BLaER1 (cell line): Measurements from ENCODE around the gene ALG8.
"Not testable (repeated sequence)": the region's sequence is repeated elsewhere in the genome, so short reads cannot be mapped to it uniquely, and the experiment has no call there.

Source experiments
- H3K27ac ChIP-seq: shearing (Covaris generic); formaldehyde crosslinking; 2 replicates; pipeline ENCODE4 v1.8.1; 2022
- H3K27me3 ChIP-seq: shearing (Covaris generic); formaldehyde crosslinking; 2 replicates; pipeline ENCODE4 v1.8.1; 2022
- H3K36me3 ChIP-seq: shearing (Covaris generic); formaldehyde crosslinking; 2 replicates; pipeline ENCODE4 v1.8.1; 2022
- H3K4me1 ChIP-seq: shearing (Covaris generic); formaldehyde crosslinking; 2 replicates; pipeline ENCODE4 v1.8.1; 2022
- H3K4me2 ChIP-seq: shearing (Covaris generic); formaldehyde crosslinking; 2 replicates; pipeline ENCODE4 v1.8.1; 2022
- H3K4me3 ChIP-seq: shearing (Covaris generic); formaldehyde crosslinking; 2 replicates; pipeline ENCODE4 v1.8.1; 2022
- H3K9ac ChIP-seq: shearing (Covaris generic); formaldehyde crosslinking; 2 replicates; pipeline ENCODE4 v1.8.1; 2022
- H3K9me3 ChIP-seq: shearing (Covaris generic); formaldehyde crosslinking; 2 replicates; pipeline ENCODE4 v1.8.1; 2022
- H4K20me1 ChIP-seq: shearing (Covaris generic); formaldehyde crosslinking; 2 replicates; pipeline ENCODE4 v1.8.1; 2022
- Cebpa-rat ChIP-seq: shearing (Covaris generic); IDR thresholded peaks from 2 replicates; pipeline ENCODE4 v1.8.1; 2022

The ALG8 gene

DNA sequence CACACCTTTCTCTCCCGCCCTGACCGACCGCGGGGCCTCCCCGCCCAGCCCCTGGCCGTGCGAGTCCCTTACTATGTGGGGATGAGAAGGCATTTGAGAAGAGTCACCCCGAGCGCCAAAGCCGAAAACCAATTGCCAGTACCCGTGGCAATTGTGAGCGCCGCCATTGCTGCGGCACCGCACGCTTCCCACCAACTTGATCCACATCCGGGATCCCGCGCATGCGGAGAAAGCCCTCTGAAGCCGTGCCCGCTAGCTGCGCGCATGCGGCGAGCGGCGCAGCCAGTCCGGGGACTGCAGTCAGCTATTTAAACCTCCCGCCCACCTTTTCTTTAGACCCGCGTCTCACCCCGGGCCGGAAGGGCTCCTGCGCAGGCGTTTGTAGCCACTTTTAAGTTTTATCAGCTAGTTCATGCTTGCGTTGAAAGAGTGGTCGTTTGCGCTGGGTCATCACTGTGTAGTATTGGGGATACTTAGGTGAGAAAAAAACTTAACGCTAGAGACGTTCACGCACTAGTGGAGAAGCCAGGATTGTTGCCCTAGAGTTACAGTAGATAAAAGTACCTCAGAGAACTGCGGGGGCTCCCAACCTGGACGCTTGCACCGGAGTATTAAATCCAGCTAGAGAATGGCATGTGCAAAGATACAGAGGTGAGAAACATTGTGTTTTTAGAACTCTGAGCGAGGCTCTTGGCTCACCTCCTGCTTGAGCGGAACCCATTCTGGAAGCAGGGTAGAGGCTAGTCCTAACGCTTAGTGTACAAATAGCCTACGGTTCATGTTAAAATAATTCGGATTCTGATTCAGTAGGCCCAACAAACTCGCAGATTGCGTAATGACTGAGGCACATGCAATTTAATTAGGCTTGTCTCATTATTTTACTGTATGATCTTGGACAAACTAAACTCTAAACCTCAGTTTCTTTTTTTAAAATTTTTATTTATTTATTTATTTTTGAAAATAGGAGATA, at the start of gene ALG8:
TSS of gene ALG8 (minus strand) at position 205 of the 970 bp plus-strand sequence. CDS start at position 167, 38 bp downstream.
- peak within 1 kb of the TSS; percentile 77 for H3K4me3 ChIP-seq
- peaks cover 44% of the 10 kb centered on the region for H3K4me1 ChIP-seq
- peak within 1 kb of the TSS; percentile 89 for H3K27ac ChIP-seq

DNA sequence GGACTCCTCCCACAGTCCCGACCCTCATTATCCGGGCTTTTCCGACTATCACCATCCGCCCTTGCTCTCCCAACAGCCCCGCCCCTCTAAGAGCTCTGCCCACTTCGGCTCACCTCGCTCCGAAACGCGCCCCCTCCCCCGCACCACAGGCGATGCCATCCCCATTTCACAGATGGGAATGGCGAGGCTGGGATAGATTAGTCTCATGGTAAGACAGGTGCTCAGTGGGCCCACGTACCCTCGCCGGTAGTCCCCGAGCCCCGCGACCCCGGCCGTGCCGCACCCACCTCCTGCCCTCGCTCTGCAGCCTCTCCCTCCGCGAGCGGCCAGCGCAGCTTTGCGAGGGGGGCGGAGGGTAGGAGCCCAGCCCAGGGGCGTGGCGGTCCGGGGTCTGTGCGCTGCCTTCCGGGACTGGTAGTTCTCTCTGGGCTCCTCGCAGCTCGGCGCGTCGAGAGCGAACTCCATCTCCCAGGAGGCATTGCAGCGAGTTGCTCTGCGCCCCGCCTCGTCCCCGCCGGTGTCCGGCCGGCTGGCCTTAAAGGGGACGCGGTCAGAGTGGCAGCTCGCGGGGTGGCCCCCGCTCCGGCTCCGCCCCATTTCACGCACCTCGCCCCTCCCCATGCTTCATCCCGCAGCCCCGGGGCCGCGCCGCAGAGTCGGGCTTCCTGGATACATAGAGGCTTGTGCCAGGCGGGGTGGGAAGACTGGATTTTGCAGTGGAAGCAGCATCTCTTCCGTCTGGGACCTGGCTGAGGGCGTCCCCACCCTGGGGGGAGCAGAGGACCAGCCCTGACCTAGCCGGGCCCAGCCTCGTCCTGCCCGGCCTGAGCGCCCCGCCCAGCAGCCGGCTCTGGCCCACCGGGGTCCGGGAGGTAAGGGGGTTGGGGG, 49.1 kb upstream of the ALG8 start, which contains the start of the genes KCTD21 and USP35:
TSS of gene KCTD21 (minus strand) at position 341 of the 888 bp plus-strand sequence. CDS start 14,072 bp downstream, outside the sequence.
TSS of gene USP35 (plus strand) at position 634 of the 888 bp plus-strand sequence. CDS start 7,327 bp downstream, outside the sequence.
- H3K9me3 ChIP-seq = no peaks in the 10 kb centered on the region
- H4K20me1 ChIP-seq = no peaks in the 10 kb centered on the region
- H3K4me1 ChIP-seq = peaks cover 55% of the 10 kb centered on the region
- H3K4me3 ChIP-seq = peak within 1 kb of the TSS; percentile 92
- H3K27me3 ChIP-seq = no peaks in the 10 kb centered on the region
- H3K27ac ChIP-seq = peak within 1 kb of the TSS; percentile 80
- H3K4me2 ChIP-seq = peak within 1 kb of the TSS; percentile 93
- H3K9ac ChIP-seq = peak within 1 kb of the TSS; percentile 84
- H3K36me3 ChIP-seq = no peaks in the 10 kb centered on the region
- TF ChIP-seq Cebpa-rat = no peak

More for the DNA sequence above, at the start of gene ALG8:
- Histone ChIP-seq H3K9ac (peak within 1 kb of the TSS; percentile 87), H3K4me2 (peak within 1 kb of the TSS; percentile 75), H3K36me3 (peaks cover 34% of the 10 kb centered on the region), H3K9me3 (peaks cover 14% of the 10 kb centered on the region; the same call in 1 of the 2 replicates), H3K27me3 (no peaks in the 10 kb centered on the region), H4K20me1 (no peaks in the 10 kb centered on the region)
- peak; percentile 90 for TF ChIP-seq Cebpa-rat

DNA sequence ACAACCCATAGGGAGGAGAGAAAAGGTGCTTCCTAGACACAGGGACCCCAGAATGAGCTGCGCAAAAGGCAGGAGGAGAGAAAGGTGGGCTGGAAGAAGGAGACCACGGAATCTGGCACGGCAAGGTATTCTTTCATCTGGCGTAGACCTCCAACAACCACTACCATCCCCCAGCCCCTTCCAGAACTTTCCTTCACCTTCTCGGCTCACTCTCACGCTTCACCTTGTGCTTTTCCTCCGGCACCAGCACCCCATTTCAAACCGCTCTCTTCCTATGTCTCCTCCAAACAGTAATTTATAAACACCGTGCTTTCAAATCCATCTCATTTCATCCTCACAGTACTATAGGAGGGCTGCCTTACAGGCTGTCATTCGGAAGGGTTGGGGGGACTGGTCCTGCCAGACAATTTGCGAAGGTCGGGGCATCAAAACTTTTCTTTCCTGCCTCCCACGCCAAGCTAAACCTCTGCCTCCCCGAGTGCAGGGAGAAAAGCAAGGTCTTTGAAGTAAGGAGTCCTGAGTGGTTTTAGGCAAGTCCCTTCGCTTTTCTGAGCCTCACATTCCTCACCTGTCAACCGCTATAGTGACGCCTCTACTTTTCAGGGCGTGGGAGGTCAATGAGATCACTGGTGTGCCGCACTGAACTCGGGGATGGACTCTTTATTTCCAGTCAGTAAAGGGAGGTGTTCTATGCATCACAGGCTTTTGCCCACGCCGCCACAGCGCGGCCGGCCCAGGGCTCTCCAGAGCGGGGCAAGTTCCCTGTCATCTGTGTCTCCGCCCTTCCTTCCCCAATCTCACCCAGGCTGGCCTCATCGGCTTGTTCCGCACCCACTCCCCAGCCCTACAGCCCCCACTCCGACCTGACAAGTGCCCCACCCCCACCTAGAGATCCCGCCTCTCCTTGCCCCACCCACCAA, 48.2 kb upstream of the ALG8 start:
- no peaks in the 10 kb centered on the region for H4K20me1 ChIP-seq
- peak overlapping the region; percentile 93 for H3K4me2 ChIP-seq
- H3K4me3 ChIP-seq = peak overlapping the region; percentile 92
- no peak overlapping the region for H3K27ac ChIP-seq
- no peak for TF ChIP-seq Cebpa-rat
- H3K9me3 ChIP-seq = no peaks in the 10 kb centered on the region
- no peaks in the 10 kb centered on the region for H3K27me3 ChIP-seq
- H3K36me3 ChIP-seq = no peaks in the 10 kb centered on the region
- H3K9ac ChIP-seq = peak overlapping the region; percentile 84
- peaks cover 46% of the 10 kb centered on the region for H3K4me1 ChIP-seq

DNA sequence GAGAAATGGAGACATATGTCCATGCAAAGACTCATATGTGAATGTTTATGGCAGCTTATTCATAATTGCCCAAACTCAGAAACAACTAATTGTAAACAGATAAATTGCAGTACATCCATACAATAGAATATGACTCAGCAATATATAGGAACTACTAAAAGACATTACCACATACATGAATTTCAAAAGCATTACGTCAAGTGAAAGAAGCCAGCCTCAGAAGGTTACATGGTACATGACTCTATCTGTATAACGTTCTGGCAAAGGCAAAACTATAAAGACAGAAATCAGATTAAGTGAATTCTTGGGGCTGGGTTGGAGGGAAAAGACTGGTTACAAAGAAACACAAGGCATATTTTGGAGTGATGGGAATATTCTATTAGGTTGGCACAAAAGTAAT, 41.8 kb upstream of the ALG8 start:
- no peak for TF ChIP-seq Cebpa-rat
- H3K4me2 ChIP-seq = no peak overlapping the region
- no peak overlapping the region for H3K27ac ChIP-seq

DNA sequence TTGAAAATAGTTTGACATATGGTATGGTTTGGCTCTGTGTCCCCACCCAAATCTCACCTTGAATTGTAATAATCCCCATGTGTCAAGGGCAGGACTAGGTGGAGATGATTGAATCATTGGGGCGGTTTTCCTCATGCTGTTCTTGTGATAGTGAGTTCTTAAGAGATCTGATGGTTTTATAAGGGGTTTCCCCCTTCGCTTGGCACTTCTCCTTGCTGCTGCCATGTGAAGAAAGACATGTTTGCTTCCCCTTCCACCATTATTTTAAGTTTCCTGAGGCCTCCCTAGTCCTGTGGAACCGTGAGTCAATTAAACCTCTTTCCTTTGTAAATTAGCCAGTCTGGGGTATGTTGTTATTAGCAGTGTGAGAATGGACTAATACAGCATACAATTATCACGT, 41.3 kb upstream of the ALG8 start:
- no peaks in the 10 kb centered on the region for H3K9me3 ChIP-seq
- H3K9ac ChIP-seq = no peak overlapping the region
- H3K27me3 ChIP-seq = no peaks in the 10 kb centered on the region
- no peak overlapping the region for H3K4me3 ChIP-seq
- H3K4me1 ChIP-seq = no peaks in the 10 kb centered on the region
- no peaks in the 10 kb centered on the region for H3K36me3 ChIP-seq
- no peak overlapping the region for H3K4me2 ChIP-seq
- no peak overlapping the region for H3K27ac ChIP-seq
- no peak for TF ChIP-seq Cebpa-rat
- no peaks in the 10 kb centered on the region for H4K20me1 ChIP-seq

More for the DNA sequence above, 41.8 kb upstream of the ALG8 start:
- no peaks in the 10 kb centered on the region for H4K20me1 ChIP-seq
- no peaks in the 10 kb centered on the region for H3K27me3 ChIP-seq
- H3K4me1 ChIP-seq = no peaks in the 10 kb centered on the region
- no peak overlapping the region for H3K4me3 ChIP-seq
- no peaks in the 10 kb centered on the region for H3K36me3 ChIP-seq
- no peaks in the 10 kb centered on the region for H3K9me3 ChIP-seq
- no peak overlapping the region for H3K9ac ChIP-seq

DNA sequence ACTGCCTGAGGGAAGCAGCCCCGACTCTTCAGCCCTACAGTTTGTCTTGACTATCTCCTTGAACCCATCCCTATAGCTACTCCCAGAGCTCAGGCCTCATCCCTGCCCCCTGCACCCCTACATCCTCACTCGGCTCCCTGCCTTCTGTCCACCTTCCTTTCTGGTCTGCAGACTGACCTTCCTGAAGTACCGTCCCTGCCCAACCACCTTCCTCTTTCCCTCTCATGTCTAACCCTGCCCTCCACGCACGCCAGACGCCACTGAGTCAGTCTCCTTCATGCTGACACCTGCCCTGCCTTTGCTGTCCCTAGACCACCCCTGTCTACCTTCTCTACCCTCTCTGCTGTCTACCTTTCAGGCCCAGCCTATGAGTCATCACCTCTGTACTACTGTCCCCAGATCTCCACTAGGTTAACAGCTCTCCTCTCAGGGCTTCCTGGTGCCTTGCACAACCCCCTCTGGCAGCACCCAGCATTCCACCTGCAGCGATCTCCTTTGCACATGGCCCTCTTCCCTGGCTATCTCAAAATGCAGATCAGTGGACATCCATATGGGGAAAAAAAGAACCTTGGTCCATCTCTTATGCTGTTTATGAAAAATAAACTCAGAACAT, 40.1 kb upstream of the ALG8 start:
- H3K36me3 ChIP-seq = no peaks in the 10 kb centered on the region
- TF ChIP-seq Cebpa-rat = no peak
- no peak overlapping the region for H3K9ac ChIP-seq
- no peaks in the 10 kb centered on the region for H4K20me1 ChIP-seq
- no peaks in the 10 kb centered on the region for H3K27me3 ChIP-seq
- H3K4me3 ChIP-seq = no peak overlapping the region
- no peak overlapping the region for H3K4me2 ChIP-seq
- no peaks in the 10 kb centered on the region for H3K9me3 ChIP-seq
- H3K4me1 ChIP-seq = no peaks in the 10 kb centered on the region
- H3K27ac ChIP-seq = no peak overlapping the region

DNA sequence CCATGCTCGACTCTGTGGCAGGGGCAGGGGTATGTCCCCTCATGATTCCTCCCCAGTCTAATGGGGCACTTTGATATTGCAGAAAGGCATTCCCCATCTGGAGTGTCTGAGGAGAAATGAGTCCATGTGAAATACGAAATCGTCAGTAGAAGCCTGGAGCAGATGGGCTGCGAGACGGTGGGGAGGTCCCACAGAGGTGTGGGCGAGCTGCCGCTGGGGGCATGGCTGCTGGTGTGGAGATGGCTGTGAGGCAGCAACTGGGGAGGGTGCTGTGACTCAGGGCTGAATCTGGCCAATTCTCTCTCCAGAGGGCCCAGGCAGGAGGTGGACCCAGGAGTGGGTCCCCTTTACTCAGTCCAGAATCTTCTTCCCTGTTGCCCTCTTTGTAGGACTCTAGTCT, 37.8 kb upstream of the ALG8 start:
- no peak for TF ChIP-seq Cebpa-rat
- H4K20me1 ChIP-seq = no peaks in the 10 kb centered on the region
- no peak overlapping the region for H3K27ac ChIP-seq
- peaks cover 14% of the 10 kb centered on the region; the same call in 1 of the 2 replicates for H3K36me3 ChIP-seq
- H3K9me3 ChIP-seq = no peaks in the 10 kb centered on the region
- no peaks in the 10 kb centered on the region for H3K4me1 ChIP-seq
- H3K4me3 ChIP-seq = no peak overlapping the region
- no peak overlapping the region for H3K4me2 ChIP-seq
- no peak overlapping the region for H3K9ac ChIP-seq
- H3K27me3 ChIP-seq = no peaks in the 10 kb centered on the region

DNA sequence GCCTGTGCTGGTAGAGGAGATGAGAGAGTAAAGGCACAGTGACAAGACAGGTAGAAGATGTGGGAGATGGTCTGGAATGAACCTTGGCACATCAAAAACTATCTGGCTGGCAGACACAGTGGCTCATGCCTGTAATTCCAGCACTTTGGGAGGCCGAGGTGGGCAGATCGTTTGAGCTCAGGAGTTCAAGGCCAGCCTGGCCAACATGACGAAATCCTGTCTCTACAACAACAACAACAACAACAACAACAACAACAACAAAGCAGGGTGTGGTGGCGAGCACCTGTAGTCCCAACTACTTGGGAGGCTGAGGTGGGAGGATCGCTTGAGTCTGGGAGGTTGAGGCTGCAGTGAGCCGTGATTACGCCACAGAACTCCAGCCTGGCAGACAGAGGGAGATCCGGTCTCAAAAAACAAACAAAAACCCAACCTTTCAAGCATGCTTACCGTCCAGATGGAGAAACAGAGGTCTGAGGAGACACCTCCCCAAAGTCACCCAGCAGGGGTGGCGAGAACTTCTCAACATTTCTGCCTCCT, 37.2 kb upstream of the ALG8 start:
- H4K20me1 ChIP-seq = no peaks in the 10 kb centered on the region
- H3K27ac ChIP-seq = no peak overlapping the region
- no peaks in the 10 kb centered on the region for H3K27me3 ChIP-seq
- H3K4me2 ChIP-seq = no peak overlapping the region
- no peak overlapping the region for H3K9ac ChIP-seq
- peaks cover 14% of the 10 kb centered on the region; the same call in 1 of the 2 replicates for H3K36me3 ChIP-seq
- no peak overlapping the region for H3K4me3 ChIP-seq
- no peak for TF ChIP-seq Cebpa-rat
- H3K9me3 ChIP-seq = no peaks in the 10 kb centered on the region
- no peaks in the 10 kb centered on the region for H3K4me1 ChIP-seq

DNA sequence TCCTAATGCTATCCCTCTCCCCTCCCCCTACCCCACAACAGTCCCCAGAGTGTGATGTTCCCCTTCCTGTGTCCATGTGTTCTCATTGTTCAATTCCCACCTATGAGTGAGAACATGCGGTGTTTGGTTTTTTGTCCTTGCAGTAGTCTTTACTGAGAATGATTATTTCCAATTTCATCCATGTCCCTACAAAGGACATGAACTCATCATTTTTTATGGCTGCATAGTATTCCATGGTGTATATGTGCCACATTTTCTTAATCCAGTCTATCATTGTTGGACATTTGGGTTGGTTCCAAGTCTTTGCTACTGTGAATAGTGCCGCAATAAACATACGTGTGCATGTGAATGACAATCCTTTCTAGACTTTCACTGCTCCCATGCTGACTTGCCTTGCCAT, 36.4 kb upstream of the ALG8 start:
- not testable (repeated sequence) for H3K27me3 ChIP-seq, H3K4me3 ChIP-seq, H3K9ac ChIP-seq, H4K20me1 ChIP-seq, H3K4me1 ChIP-seq, H3K9me3 ChIP-seq, H3K4me2 ChIP-seq, H3K27ac ChIP-seq
- peaks cover 14% of the 10 kb centered on the region; the same call in 1 of the 2 replicates for H3K36me3 ChIP-seq
